AG09309 (cell line): Measurements from ENCODE around the gene LBR.

Source experiments
- DNase-seq: peaks from one replicate; pipeline ENCODE4 v3.0.0-alpha.2; 2010; ENCODE audit warnings: low read depth
- H3K4me3 ChIP-seq: 2 replicates; pipeline ENCODE4 v1.5.1; 2011; ENCODE audit warnings: mild to moderate bottlenecking, low read depth, low read length, moderate library complexity; ENCODE audit not compliant: control insufficient read depth
- CTCF ChIP-seq: IDR thresholded peaks from 2 replicates; pipeline ENCODE4 v1.5.1; 2011; ENCODE audit warnings: mild to moderate bottlenecking, low read depth, low read length, inconsistent platforms; ENCODE audit not compliant: insufficient read depth, control insufficient read depth; ENCODE audit errors: missing control alignments

The LBR gene

GRCh38 chr1:225434046-225434445, 6.2 kb upstream of the LBR start:
- no peak for TF ChIP-seq CTCF
- no peak for DNase-seq
- H3K4me3 ChIP-seq, result no peak overlapping the region

GRCh38 chr1:225431081-225431863, 3.4 kb upstream of the LBR start:
- DNase-seq, result no peak
- H3K4me3 ChIP-seq, result no peak overlapping the region
- TF ChIP-seq CTCF, result no peak

- DNase-seq, result no peak
- H3K4me3 ChIP-seq, result no peak overlapping the region
- TF ChIP-seq CTCF, result no peak
These were observed 2.5 kb upstream of the LBR start for GRCh38 chr1:225430301-225430700.

- H3K4me3 ChIP-seq, result peak overlapping the region; percentile 80
- DNase-seq, result no peak
- no peak for TF ChIP-seq CTCF
These were observed 1.1 kb upstream of the LBR start for GRCh38 chr1:225428881-225429455.

GRCh38 chr1:225428068-225428880, 436 bp upstream of the LBR start:
- no peak for DNase-seq
- peak overlapping the region; percentile 80 for H3K4me3 ChIP-seq
- no peak for TF ChIP-seq CTCF

GRCh38 chr1:225426395-225427234, 1.2 kb downstream of the LBR start:
- no peak for DNase-seq
- no peak for TF ChIP-seq CTCF
- H3K4me3 ChIP-seq, result peak overlapping the region; percentile 80
